BJ (cell line): ENCODE results near the gene ABRAXAS1. TPM values are rescaled to one million over a fixed set of nuclear protein-coding genes. Genes with fewer than 3 reads are reported as not detected.

Source experiments
- CTCF ChIA-PET: fragments of 350-600 bp; formaldehyde crosslinking; extraction: SDS; loops from one replicate; lab custom pipeline; 2021; ENCODE audit warnings: antibody characterized with exemption, inconsistent platforms; lab: Yijun Ruan, JAX
- POLR2A ChIA-PET: fragments of 300-600 bp; sonication (Branson Sonifier 250); formaldehyde crosslinking; extraction: SDS; loops from one replicate; lab custom pipeline; 2021; ENCODE audit warnings: antibody characterized with exemption; lab: Charles Lee
- DNase-seq: peaks from one replicate; pipeline ENCODE4 v3.0.0-alpha.2; 2011; ENCODE audit warnings: low read depth
- H3K27me3 ChIP-seq: 2 replicates; pipeline ENCODE4 v1.6.0; 2011; ENCODE audit warnings: low read length; ENCODE audit not compliant: control insufficient read depth, insufficient read depth
- H3K36me3 ChIP-seq: 2 replicates; pipeline ENCODE4 v1.5.1; 2011; ENCODE audit warnings: low read length; ENCODE audit not compliant: control insufficient read depth, insufficient read depth
- H3K4me3 ChIP-seq: 2 replicates; pipeline ENCODE4 v1.5.1; 2011; ENCODE audit warnings: low read depth, mild to moderate bottlenecking, control low read depth, low read length
- CTCF ChIP-seq: IDR thresholded peaks from 2 replicates; pipeline ENCODE4 v1.5.1; 2011; ENCODE audit warnings: low read depth, mild to moderate bottlenecking, control low read depth, inconsistent platforms, low read length, moderate library complexity; ENCODE audit not compliant: insufficient read depth
- polyA minus RNA-seq: library from RNA; depleted of rRNA, polyadenylated mRNA; stranded (reverse); fragments of >200 nt; gene quantifications from 2 replicates; pipeline ENCODE4 v1.2.3, GENCODE V29; 2011; rRNA and poly(A)+ RNA removed
- polyA plus RNA-seq: library from polyadenylated mRNA; depleted of rRNA; stranded (reverse); fragments of >200 nt; gene quantifications from 2 replicates; pipeline ENCODE4 v1.2.3, GENCODE V29; 2011; rRNA removed

Gene ABRAXAS1
- polyA plus RNA-seq (3.1 and 7.6 TPM in 2 replicates), polyA minus RNA-seq (3.2 and 3.5 TPM in 2 replicates)

- POLR2A ChIA-PET, result no interaction called here
- Histone ChIP-seq H3K4me3 (peak within 1 kb of the TSS; percentile 52), H3K27me3 (no peaks in the 10 kb centered on the region), H3K36me3 (no peaks in the 10 kb centered on the region)
- DNase-seq, result peak; percentile 60
- CTCF ChIA-PET, result interaction anchor here (1.3 kb wide), 2 partner anchors 10 to 24 kb away, joined by 3 to 6 read pairs; no protein-coding TSS in a partner anchor
- TF ChIP-seq CTCF, result no peak
Observed at GRCh38 chr4:83484500-83485461, at the start of gene ABRAXAS1. ABRAXAS1 (minus strand) TSS chr4:83485100; CDS start chr4:83485072, 28 bp downstream.

GRCh38 chr4:83527671-83528070 is 42.8 kb upstream of the ABRAXAS1 start:
- Histone ChIP-seq H3K27me3 (peaks cover 3% of the 10 kb centered on the region; the same call in 1 of the 2 replicates), H3K36me3 (no peaks in the 10 kb centered on the region), H3K4me3 (no peak overlapping the region)
- POLR2A ChIA-PET, result no interaction called here
- no peak for TF ChIP-seq CTCF
- DNase-seq, result no peak
- CTCF ChIA-PET, result interaction anchor here (1.0 to 1.3 kb wide), 4 partner anchors 18 to 112 kb away, joined by 3 read pairs; no protein-coding TSS in a partner anchor

- no peak overlapping the region for H3K4me3 ChIP-seq
- POLR2A ChIA-PET, result no interaction called here
- no peak for DNase-seq
- no peaks in the 10 kb centered on the region for H3K36me3 ChIP-seq
- CTCF ChIA-PET, result interaction anchor here (1.2 kb wide), 1 partner anchor 74 kb away, joined by 3 read pairs; no protein-coding TSS in a partner anchor
- no peak for TF ChIP-seq CTCF
- H3K27me3 ChIP-seq, result no peaks in the 10 kb centered on the region
Observed at GRCh38 chr4:83522239-83522638, 37.3 kb upstream of the ABRAXAS1 start.

GRCh38 chr4:83516042-83516772 is 31.3 kb upstream of the ABRAXAS1 start:
- H3K27me3 ChIP-seq, result no peaks in the 10 kb centered on the region
- ChIA-PET CTCF (no interaction called here), POLR2A (no interaction called here)

More at GRCh38 chr4:83516042-83516772, 31.3 kb upstream of the ABRAXAS1 start:
- H3K4me3 ChIP-seq, result no peak overlapping the region
- peak; percentile 35 for DNase-seq
- TF ChIP-seq CTCF, result no peak
- no peaks in the 10 kb centered on the region for H3K36me3 ChIP-seq
